IPS DF 19.7 (cell line): ENCODE data around the gene STK39.

Source experiments
- DNase-seq: peaks from one replicate; pipeline ENCODE4 v3.0.0-alpha.2; 2013; ENCODE audit warnings: low read depth, low spot score

Gene STK39

GRCh38 chr2:168210216-168210894 is 37.0 kb downstream of the STK39 start:
- DNase-seq = no peak

DNA sequence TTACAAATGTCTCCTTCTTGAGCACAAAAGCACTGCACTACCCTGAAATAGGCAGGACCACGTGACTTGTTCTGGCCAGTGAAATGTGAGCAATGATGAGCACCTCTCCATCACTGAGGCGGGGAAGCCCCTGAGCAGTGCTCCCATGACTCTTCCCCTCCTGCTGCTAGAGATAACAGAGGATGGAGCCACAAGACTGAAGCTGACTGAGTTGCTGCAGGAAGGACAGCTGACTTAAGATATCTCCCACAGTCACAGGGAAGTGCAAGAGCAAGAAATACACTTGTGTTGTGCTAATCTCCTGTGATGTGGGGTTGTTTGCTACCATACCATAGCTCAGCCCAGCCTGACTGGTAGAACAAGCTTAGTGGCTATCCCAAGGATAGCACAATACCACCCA is 38.7 kb downstream of the STK39 start:
- DNase-seq = no peak

GRCh38 chr2:168207851-168208250 is 39.5 kb downstream of the STK39 start:
- DNase-seq = no peak

DNA sequence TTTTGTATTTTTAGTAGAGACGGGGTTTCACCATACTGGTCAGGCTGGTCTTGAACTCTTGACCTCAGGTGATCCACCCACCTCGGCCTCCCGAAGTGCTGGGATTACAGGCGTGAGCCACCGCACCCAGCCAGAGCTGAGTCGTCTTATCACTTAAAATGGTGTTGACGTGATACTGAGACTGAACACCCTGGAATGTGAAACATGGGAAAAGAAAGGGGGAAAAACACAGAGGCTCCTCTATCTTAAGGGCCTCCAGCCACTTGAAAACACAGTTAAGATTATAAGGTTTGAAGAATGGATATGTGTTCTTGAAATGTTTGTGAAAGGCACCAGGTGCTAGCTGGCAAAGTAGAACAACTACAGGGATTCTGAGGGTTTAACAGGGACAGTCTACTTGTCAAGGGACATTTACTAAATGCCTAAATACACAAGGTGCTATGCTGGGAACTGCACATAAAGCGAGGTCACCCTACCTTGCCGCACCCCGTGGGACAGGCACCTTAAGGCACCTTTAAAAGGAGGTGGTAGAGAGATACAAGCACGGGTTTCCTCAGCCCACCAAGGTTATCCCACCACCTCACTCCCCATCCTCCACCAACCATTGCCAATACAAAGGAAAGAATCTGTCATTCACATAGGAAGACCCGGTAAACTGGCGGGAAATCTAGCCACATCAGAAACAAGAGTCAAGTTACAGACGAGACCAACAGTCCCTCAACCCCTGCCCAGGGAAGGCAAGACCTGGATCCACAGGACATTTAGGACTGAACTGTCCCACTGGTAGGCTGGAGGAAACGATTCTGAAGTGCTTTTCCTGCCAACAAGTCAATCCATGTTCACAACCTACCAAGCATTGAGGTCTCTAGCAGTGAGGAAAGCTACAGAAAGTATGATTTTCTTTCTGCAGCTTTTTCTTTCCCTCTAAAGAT is 43.4 kb downstream of the STK39 start:
- DNase-seq = peak; percentile 86

DNA sequence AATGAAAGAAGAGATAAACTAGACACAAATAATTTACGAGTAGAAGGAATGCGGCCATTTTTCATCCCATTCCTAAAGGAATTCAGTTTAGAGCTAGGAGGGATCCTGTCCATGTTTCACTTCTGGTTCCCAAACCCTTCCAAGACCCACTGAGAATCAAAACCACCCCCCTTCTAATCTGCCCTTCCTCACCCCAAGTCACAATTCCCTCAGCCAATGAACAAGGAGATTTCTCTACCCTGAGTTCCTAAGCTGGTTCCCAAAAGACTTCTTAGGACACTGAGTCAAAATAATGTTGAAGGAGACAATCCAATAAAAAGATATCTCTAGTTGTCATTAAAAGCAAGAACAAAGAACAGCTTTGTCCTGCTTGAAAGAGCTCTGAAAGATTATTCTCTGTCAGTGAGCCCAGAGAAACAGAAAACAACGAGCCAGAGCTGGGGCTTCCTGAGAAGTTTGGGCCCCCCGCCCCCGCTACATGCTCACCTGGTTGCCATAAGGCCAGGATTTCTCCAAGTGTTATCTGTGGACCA is 45.7 kb downstream of the STK39 start:
- no peak for DNase-seq

DNA sequence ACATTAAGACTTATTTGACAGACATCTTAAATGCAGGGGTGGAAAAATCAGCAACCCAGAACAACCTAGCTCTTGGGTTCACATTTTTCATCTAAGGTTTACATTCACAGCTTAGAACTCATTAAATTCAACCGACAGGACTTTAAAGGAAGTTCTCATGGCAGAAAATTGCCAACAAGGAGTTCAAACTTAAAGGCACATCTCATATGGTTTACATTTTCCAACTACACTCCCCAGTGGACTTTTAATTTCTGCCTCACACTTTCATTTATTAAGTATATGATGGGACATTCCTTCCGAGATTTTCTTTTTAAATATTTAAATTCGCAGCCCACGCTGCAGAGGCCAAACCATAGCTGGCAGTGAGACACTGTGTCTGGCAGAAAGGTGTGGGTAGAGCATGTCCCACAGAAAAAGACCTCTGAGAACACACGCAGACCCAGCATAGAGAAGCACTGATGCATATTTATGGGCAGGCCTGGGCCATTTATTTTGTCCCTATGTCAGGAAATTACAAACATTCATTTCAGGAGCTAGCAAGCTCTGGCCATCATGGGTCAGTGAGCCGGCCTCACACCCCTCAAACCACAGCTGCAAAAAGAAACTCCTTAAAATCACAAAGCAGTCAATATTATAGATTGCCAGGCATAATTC is 46.3 kb downstream of the STK39 start:
- DNase-seq = no peak

- DNase-seq = no peak
Observed at GRCh38 chr2:168198476-168199207, 48.8 kb downstream of the STK39 start.

GRCh38 chr2:168196764-168197180 is 50.6 kb downstream of the STK39 start:
- DNase-seq = no peak

DNA sequence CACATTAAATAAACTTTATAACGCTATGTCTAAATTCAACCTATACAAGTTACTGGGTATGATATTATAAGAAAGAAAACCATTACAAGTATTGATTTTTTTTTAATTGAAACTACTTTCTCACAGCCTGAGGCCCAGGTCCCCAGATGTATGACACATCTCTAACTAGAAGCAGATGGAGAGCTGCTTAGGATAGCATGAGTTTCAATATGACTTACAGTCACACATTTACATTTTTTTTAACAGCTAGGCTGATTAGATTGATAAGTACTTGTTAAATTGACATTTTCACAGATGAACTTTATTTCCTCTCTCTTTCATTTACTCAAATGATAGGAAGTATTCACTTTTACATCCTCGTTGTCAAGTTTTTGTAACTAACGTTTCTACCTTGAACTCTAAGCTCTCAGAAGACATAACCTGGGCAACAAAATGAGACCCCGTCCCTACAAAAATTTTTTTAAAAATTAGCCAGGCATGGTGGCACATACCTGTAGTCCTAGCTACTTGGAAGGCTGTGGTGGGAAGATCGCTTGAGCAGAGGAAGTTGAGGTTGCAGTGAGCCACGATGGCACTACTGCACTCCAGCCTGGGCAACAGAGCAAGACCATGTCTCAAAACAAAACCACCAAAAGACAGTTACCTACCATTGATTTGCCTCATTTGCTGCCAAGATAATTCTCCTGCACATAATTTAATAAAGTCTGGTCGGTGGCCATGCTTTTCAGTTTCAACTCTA is 52.4 kb downstream of the STK39 start:
- DNase-seq = no peak

DNA sequence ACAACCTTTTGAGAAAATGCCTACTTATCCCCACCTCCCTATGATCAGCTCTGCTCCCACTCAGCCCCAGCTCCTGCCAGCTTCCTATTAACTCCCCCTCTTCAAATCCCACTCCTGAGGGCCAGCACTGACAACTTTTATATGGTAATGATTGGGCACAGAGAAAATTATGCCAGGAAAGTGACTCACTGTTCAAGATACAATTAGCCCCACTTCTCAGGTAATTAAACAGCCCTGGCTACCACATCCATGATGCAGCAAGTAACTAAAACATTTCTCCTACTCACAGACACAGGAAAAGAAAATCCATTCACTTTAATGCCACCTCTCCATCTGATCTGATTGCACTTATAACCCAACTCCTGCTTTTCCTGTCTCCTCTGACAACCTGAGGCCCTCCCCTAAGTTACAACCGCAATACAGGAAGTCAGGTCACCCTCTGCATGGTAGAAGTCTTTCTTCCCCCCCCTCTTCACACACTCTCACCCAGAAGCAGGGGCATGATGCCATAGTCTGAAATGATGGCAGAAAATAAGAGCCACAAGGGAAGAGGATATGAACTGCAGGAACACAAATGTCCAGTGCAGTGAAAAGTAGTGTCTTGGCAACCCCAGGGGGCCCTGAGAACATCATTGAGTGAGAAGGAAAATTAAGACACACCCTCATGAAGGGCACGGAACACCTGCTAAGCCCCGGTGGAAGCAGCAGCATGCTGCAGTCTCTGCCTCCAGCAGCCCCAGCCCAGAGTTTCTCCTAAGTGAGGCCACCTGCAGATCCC is 54.4 kb downstream of the STK39 start:
- no peak for DNase-seq

GRCh38 chr2:168191955-168192785 is 55.2 kb downstream of the STK39 start:
- no peak for DNase-seq

DNA sequence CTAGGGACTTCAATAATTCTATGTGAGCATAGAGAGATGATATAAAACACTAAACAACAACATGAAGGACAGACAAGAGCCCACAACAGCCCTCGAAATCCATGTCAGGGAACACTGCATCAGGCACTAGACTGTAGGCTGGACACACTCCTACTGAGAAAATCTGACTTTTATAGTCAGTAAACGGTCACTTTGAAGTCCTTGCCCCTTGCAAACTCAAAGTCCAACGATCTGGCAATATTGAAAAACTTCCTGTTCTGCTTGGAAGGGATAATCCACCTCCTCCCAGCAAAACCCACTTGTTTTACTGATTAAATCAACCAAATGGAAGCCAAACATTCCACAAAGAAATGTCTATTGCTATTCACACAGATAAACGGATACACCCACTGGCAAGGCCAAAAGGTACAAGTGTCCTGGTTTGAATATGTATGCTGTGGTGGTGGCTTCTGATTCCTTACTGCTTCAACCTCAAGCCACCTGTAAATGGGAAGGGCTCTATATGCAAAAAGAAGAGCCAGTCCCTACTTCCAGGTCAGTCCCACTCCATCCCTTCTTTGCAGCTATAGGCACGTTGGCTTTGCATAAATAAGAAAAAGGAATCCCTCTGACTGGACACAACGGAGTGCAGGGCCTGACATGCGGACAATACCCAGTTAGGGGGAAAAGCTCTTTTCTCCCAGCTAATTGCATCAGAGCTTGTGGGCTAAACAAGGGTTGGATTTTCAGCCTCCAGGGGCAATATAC is 56.6 kb downstream of the STK39 start:
- no peak for DNase-seq

- DNase-seq = no peak
Observed at GRCh38 chr2:168189835-168190569, 57.4 kb downstream of the STK39 start.

DNA sequence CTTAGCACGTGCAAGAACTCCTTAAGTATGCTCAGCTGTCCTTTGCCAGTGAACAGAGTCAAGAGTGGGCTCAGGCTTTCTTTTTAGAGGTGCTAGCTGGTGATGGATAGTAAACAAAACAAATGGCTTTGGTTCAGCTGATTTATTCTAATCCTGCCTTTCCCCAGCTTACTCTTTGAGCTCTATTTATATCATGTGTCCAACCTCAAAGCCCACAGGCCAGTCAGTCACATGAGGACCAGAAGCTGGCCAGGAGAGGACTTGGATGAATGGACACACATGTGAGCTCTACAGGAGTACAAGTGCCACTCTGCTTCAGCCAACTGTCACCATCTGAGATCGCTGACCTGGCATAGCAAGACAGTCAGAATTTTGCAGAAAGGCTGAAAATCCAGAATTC is 59.4 kb downstream of the STK39 start:
- no peak for DNase-seq

DNA sequence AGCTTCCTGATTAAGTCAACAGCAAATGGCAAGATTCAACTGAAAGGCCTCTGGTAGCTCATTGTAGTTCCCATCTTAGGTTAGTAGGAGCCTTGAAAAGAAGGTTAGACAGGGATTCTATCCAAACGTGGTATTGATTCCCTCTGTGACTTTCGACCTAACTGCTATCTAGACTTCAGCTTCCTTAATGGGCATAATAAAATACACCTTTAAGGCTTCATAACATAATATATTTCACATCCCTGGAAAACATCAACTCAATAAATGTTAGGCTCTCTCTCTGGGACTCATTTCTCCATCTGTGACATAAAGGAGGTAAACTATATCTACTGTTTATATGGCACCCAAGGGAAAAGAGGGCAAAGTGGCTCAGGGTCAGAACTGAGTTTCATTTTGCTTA is 60.9 kb downstream of the STK39 start:
- DNase-seq = no peak

DNA sequence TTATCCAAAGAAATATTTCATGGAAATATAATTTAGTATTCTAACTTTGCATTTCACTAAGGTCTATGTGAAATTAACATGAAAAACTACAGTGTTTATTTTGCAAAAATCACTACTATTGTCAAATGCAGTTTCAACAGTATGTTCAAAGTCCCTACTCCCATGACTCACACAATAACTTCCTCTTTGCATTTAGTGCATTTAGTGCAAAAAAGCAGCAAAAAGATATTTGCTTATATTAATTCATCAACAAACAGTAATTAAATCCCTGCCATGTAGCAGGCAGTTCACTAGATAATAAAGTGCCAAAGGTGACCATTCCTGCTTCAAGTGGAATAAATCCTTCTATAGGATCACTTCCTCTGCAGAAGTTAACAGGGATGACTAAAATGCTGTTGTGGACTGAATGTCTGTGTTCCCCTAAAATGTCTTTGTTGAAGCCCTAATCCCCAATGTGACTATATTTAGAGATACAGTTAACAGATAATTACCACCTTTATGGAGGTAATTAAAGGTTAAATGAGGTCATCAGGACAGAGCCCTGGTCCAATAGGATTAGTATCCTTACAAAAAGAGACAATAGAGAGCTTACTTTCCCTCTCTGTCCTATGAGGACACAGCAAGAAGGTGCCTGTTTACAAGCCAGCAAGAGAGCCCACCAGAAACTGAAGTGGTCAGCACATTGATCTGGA is 61.7 kb downstream of the STK39 start:
- no peak for DNase-seq
